SK-N-SH (cell line): ENCODE results near the gene SHB. TPM values are rescaled to one million over a fixed set of nuclear protein-coding genes. Genes with fewer than 3 reads are reported as not detected.

Experiments
- CTCF ChIA-PET: fragments of 300-600, 350-600 bp; formaldehyde crosslinking; extraction: SDS; loops from one replicate; lab custom pipeline; 2021; lab: Yijun Ruan, JAX
- POLR2A ChIA-PET: fragments of 350-600 bp; sonication (Branson Sonifier 250); formaldehyde crosslinking; extraction: SDS; loops from one replicate; lab custom pipeline; 2020; ENCODE audit warnings: antibody characterized with exemption, inconsistent platforms; lab: Yijun Ruan, JAX
- DNase-seq: peaks from one replicate; pipeline ENCODE4 v3.0.0; 2012
- H2AFZ ChIP-seq: fragments of 200-600 bp; sonication (generic); 2 replicates; pipeline ENCODE4 v1.8.1; 2016; ENCODE audit warnings: antibody characterized with exemption, mild to moderate bottlenecking, low read depth
- H3F3A ChIP-seq: fragments of 200-600 bp; sonication (generic); replicated peaks from 2 replicates; pipeline ENCODE3; 2016; ENCODE audit warnings: antibody characterized with exemption, mild to moderate bottlenecking; ENCODE audit not compliant: insufficient read depth
- H3K27ac ChIP-seq, 2 experiments: fragments of 200-500 bp in 1 of 2; fragments of 200-600 bp in 1 of 2; sonication (Bioruptor generic) in 1 of 2; sonication (generic), shearing (Covaris generic) in 1 of 2; 2 replicates each; pipeline versions ENCODE4 v1.5.1 to v1.6.1; 2014 to 2016; ENCODE audit warnings: low read depth in 2 of 2, inconsistent platforms in 1 of 2, low read length in 1 of 2, mild to moderate bottlenecking in 1 of 2, mixed read lengths in 1 of 2
- H3K27me3 ChIP-seq: fragments of 200-600 bp; sonication (generic), shearing (Covaris generic); 2 replicates; pipeline ENCODE4 v1.6.1; 2016; ENCODE audit warnings: mixed run types; ENCODE audit not compliant: insufficient read depth
- H3K36me3 ChIP-seq, 2 experiments: fragments of 200-500 bp in 1 of 2; fragments of 200-600 bp in 1 of 2; sonication (Bioruptor generic) in 1 of 2; sonication (generic) in 1 of 2; replicated peaks in 1 of 2; 2 replicates each; pipeline versions ENCODE3 to v1.5.1; 2014 to 2016; ENCODE audit warnings: low read length in 1 of 2, mild to moderate bottlenecking in 1 of 2; ENCODE audit not compliant: insufficient read depth in 2 of 2, control insufficient read depth in 1 of 2
- H3K4me1 ChIP-seq, 2 experiments: fragments of 200-500 bp in 1 of 2; fragments of 200-600 bp in 1 of 2; sonication (Bioruptor generic) in 1 of 2; sonication (generic), shearing (Covaris generic) in 1 of 2; 2 replicates each; pipeline versions ENCODE4 v1.5.1 to v1.6.1; 2014 to 2016; ENCODE audit warnings: low read depth in 1 of 2, low read length in 1 of 2, mixed run types in 1 of 2; ENCODE audit not compliant: insufficient read depth in 2 of 2, control insufficient read depth in 1 of 2
- H3K4me2 ChIP-seq: fragments of 200-600 bp; sonication (generic), shearing (Covaris generic); 2 replicates; pipeline ENCODE4 v1.6.1; 2017; ENCODE audit warnings: mixed run types
- H3K4me3 ChIP-seq, 2 experiments: fragments of 200-500 bp in 1 of 2; fragments of 200-600 bp in 1 of 2; sonication (Bioruptor generic) in 1 of 2; sonication (generic), shearing (Covaris generic) in 1 of 2; 2 replicates each; pipeline versions ENCODE4 v1.5.1 to v1.8.1; 2014 to 2016; ENCODE audit warnings: low read depth in 2 of 2, inconsistent platforms in 1 of 2, low read length in 1 of 2, mild to moderate bottlenecking in 1 of 2, mixed read lengths in 1 of 2, moderate library complexity in 1 of 2
- H3K79me2 ChIP-seq: fragments of 200-600 bp; sonication (generic); 2 replicates; pipeline ENCODE4 v1.8.1; 2017; ENCODE audit warnings: mild to moderate bottlenecking; ENCODE audit not compliant: insufficient read depth
- H3K9ac ChIP-seq: fragments of 200-600 bp; sonication (generic); 2 replicates; pipeline ENCODE4 v1.6.1; 2017; ENCODE audit warnings: mixed run types
- H3K9me2 ChIP-seq: fragments of 200-600 bp; sonication (generic); 2 replicates; pipeline ENCODE4 v1.6.1; 2017; ENCODE audit warnings: mixed run types
- H3K9me3 ChIP-seq: fragments of 200-600 bp; sonication (generic); 2 replicates; pipeline ENCODE4 v1.6.1; 2017; ENCODE audit warnings: mixed run types, mild to moderate bottlenecking, moderate library complexity
- H4K20me1 ChIP-seq: fragments of 200-600 bp; sonication (generic); 2 replicates; pipeline ENCODE4 v1.6.1; 2017; ENCODE audit warnings: mild to moderate bottlenecking, mixed run types; ENCODE audit not compliant: insufficient read depth
- CHD2 ChIP-seq: fragments of 150-350 bp; IDR thresholded peaks from 2 replicates; pipeline ENCODE4 v1.6.1; 2018; ENCODE audit warnings: low read length; ENCODE audit not compliant: partially characterized antibody
- FOSL2 ChIP-seq: IDR thresholded peaks from 2 replicates; pipeline ENCODE4 v1.4.0; 2012; ENCODE audit warnings: low read depth, mild to moderate bottlenecking, moderate library complexity, borderline replicate concordance
- FOXJ3 ChIP-seq: sonication (generic); formaldehyde crosslinking; IDR thresholded peaks from 2 replicates; pipeline ENCODE4 v1.5.1; 2020; ENCODE audit warnings: mild to moderate bottlenecking, missing genetic modification reagents
- GABPA ChIP-seq: IDR thresholded peaks from 2 replicates; pipeline ENCODE4 v1.4.0; 2012; ENCODE audit warnings: low read depth, mild to moderate bottlenecking
- JUND ChIP-seq: IDR thresholded peaks from 2 replicates; pipeline ENCODE4 v1.4.0; 2012
- MEF2A ChIP-seq: IDR thresholded peaks from 2 replicates; pipeline ENCODE4 v1.4.0; 2012; ENCODE audit warnings: low read depth, borderline replicate concordance
- NFIC ChIP-seq: IDR thresholded peaks from 2 replicates; pipeline ENCODE4 v1.4.0; 2012; ENCODE audit warnings: borderline replicate concordance
- NRF1 ChIP-seq: IDR thresholded peaks from 2 replicates; pipeline ENCODE4 v1.6.1; 2012; ENCODE audit warnings: low read depth, mild to moderate bottlenecking, low read length
- PBX3 ChIP-seq: IDR thresholded peaks from 2 replicates; pipeline ENCODE4; 2012
- REST ChIP-seq: IDR thresholded peaks from 2 replicates; pipeline ENCODE4 v1.6.1; 2012; ENCODE audit warnings: mild to moderate bottlenecking, low read depth, low read length, moderate library complexity
- RFX5 ChIP-seq: IDR thresholded peaks from 2 replicates; pipeline ENCODE4 v1.6.1; 2012; ENCODE audit warnings: mild to moderate bottlenecking, improper control_type of control experiment, low read length
- RXRA ChIP-seq: IDR thresholded peaks from 2 replicates; pipeline ENCODE4 v1.4.0; 2012; ENCODE audit warnings: low read depth, mild to moderate bottlenecking, borderline replicate concordance
- TCF12 ChIP-seq: IDR thresholded peaks from 2 replicates; pipeline ENCODE4 v1.4.0; 2012
- TEAD4 ChIP-seq: IDR thresholded peaks from 2 replicates; pipeline ENCODE4 v1.4.0; 2012; ENCODE audit warnings: mild to moderate bottlenecking, borderline replicate concordance; ENCODE audit not compliant: insufficient read depth
- USF2 ChIP-seq: fragments of 150-350 bp; IDR thresholded peaks from 2 replicates; pipeline ENCODE4 v1.6.1; 2017; ENCODE audit warnings: antibody characterized with exemption, low read length, low read depth, borderline replicate concordance
- YY1 ChIP-seq: IDR thresholded peaks from 2 replicates; pipeline ENCODE4 v1.4.0; 2012; ENCODE audit warnings: low read depth, mild to moderate bottlenecking
- ZBTB33 ChIP-seq: IDR thresholded peaks from 2 replicates; pipeline ENCODE4 v1.4.0; 2012; ENCODE audit warnings: low read depth, borderline replicate concordance
- WGBS: methylation state at CpG from one replicate; pipeline ENCODE4 v1.1.6; 2017; ENCODE audit warnings: low lambda C conversion rate; 5-methylcytosine and 5-hydroxymethylcytosine counted together
- polyA plus RNA-seq, 3 experiments: library from polyadenylated mRNA; depleted of rRNA; stranded (reverse); fragments of >200 nt; gene quantifications; 2 replicates each; pipeline ENCODE4 v1.2.3, GENCODE V29; 2012

Gene SHB
- polyA plus RNA-seq, 1 of the 3 experiments (the other 2 are of a cell fraction) = 26.0 TPM

GRCh38 chr9:38062106-38062497, 6.9 kb downstream of the SHB start:
- peaks cover 58 to 74% of the 10 kb centered on the region in 2 experiments; a peak in 3 of 4 replicates for H3K4me1 ChIP-seq
- H3K27me3 ChIP-seq = no peaks in the 10 kb centered on the region
- H3K79me2 ChIP-seq = peaks cover 99% of the 10 kb centered on the region
- H3K4me2 ChIP-seq = peak overlapping the region; percentile 83; the same call in 1 of the 2 replicates
- POLR2A ChIA-PET = no interaction called here
- peaks cover 11 to 25% of the 10 kb centered on the region in 2 experiments for H3K36me3 ChIP-seq
- no peak overlapping the region for H3K9ac ChIP-seq
- WGBS = 97% methylated on average over 3 of the region's 3 CpGs
- peaks cover 96% of the 10 kb centered on the region for H4K20me1 ChIP-seq
- no peak overlapping the region for H2AFZ ChIP-seq
- H3K27ac ChIP-seq = peak overlapping the region; percentile 63 to 67; a peak in 2 of 4 replicates
- H3K9me3 ChIP-seq = no peaks in the 10 kb centered on the region
- no peaks in the 10 kb centered on the region for H3K9me2 ChIP-seq
- peaks cover 6% of the 10 kb centered on the region for H3F3A ChIP-seq
- H3K4me3 ChIP-seq = no peak overlapping the region; a peak in 1 of 4 replicates
- DNase-seq = no peak
- CTCF ChIA-PET = interaction anchor here (1.2 to 4.6 kb wide), 4 partner anchors 9 to 148 kb away, joined by 3 to 24 read pairs (median 13); no protein-coding TSS in a partner anchor
- TF ChIP-seq ZBTB33 (no peak), FOXJ3 (CRISPR knock-in tag) (no peak), FOSL2 (no peak), USF2 (no peak), JUND (no peak), GABPA (no peak), TEAD4 (no peak), CHD2 (no peak), PBX3 (no peak), NRF1 (no peak)

- POLR2A ChIA-PET = interaction anchor here (0.8 to 1.5 kb wide), 4 partner anchors 8 to 43 kb away, joined by 3 to 7 read pairs (median 4); partner anchors contain the start of gene SHB
- H3F3A ChIP-seq = peaks cover 6% of the 10 kb centered on the region
- DNase-seq = no peak
- peaks cover 99% of the 10 kb centered on the region for H3K79me2 ChIP-seq
- H4K20me1 ChIP-seq = peaks cover 96% of the 10 kb centered on the region
- no peaks in the 10 kb centered on the region for H3K27me3 ChIP-seq
- CTCF ChIA-PET = interaction anchor here (1.0 to 4.6 kb wide), 7 partner anchors 26 to 311 kb away, joined by 3 to 24 read pairs (median 5); no protein-coding TSS in a partner anchor
- no peak overlapping the region for H2AFZ ChIP-seq
- H3K27ac ChIP-seq = peak overlapping the region; percentile 9 to 67; a peak in 2 of 4 replicates
- H3K9me2 ChIP-seq = no peaks in the 10 kb centered on the region
- H3K4me2 ChIP-seq = peak overlapping the region; percentile 83; the same call in 1 of the 2 replicates
- peaks cover 64 to 68% of the 10 kb centered on the region in 2 experiments; a peak in 3 of 4 replicates for H3K4me1 ChIP-seq
- H3K4me3 ChIP-seq = no peak overlapping the region
- H3K9me3 ChIP-seq = no peaks in the 10 kb centered on the region
- 85% methylated on average over 5 of the region's 6 CpGs for WGBS
- H3K9ac ChIP-seq = no peak overlapping the region
- H3K36me3 ChIP-seq = peaks cover 15 to 29% of the 10 kb centered on the region in 2 experiments
- no peak for TF ChIP-seq REST
- TF ChIP-seq MEF2A = no peak
- no peak for TF ChIP-seq TCF12
- no peak for TF ChIP-seq YY1
- no peak for TF ChIP-seq RXRA
- no peak for TF ChIP-seq TEAD4
- TF ChIP-seq ZBTB33 = no peak
- TF ChIP-seq NFIC = no peak
- TF ChIP-seq RFX5 = no peak
These were observed 7.6 kb downstream of the SHB start for GRCh38 chr9:38061326-38061977.
